ENCODE data around the gene FBXL17. TPM values are rescaled to one million over a fixed set of nuclear protein-coding genes. Genes with fewer than 3 reads are reported as not detected.

Gene FBXL17
- total and polyA plus RNA-seq, 2 donors (not counting 1 experiment from before 2014, with no cell fraction given): 7.3 to 40.3 TPM

- Histone ChIP-seq H3K36me3 (replicated peaks in 1 of 2; ENCODE audit: control extremely low read depth in 1 of 2, control insufficient read depth in 1 of 2, extremely low read depth in 1 of 2, insufficient read depth in 2 of 2, low read length in 1 of 2) (no peaks in the 10 kb centered on the region), H3K79me2 (ENCODE audit: control insufficient read depth, insufficient read depth, low read length) (no peaks in the 10 kb centered on the region), H3K9ac (ENCODE audit: low read length) (no peak overlapping the region), H3K4me2 (replicated peaks; ENCODE audit: low read depth, low read length, poor library complexity, severe bottlenecking) (no peak overlapping the region), H3K4me3 (ENCODE audit: control extremely low read depth in 1 of 5, extremely low read depth in 1 of 5, insufficient read depth in 1 of 5, low read depth in 2 of 5, low read length in 4 of 5) (no peak overlapping the region), H3K4me1 (ENCODE audit: control insufficient read depth in 2 of 2, insufficient read depth in 2 of 2, low read length in 2 of 2) (no peaks in the 10 kb centered on the region), H2AFZ (ENCODE audit: insufficient read depth, low read depth, low read length, poor library complexity, severe bottlenecking) (no peak overlapping the region), H3K27ac (ENCODE audit: low read length in 2 of 2) (no peak overlapping the region), H4K20me1 (ENCODE audit: control insufficient read depth, insufficient read depth, low read length, poor library complexity, severe bottlenecking) (no peaks in the 10 kb centered on the region), H3K9me3 (ENCODE audit: control extremely low read depth in 1 of 3, control insufficient read depth in 2 of 3, insufficient read depth in 1 of 3, low read length in 2 of 3) (no peaks in the 10 kb centered on the region), H3K27me3 (replicated peaks in 1 of 4; ENCODE audit: control extremely low read depth in 1 of 4, control insufficient read depth in 3 of 4, insufficient read depth in 4 of 4, low read length in 3 of 4) (no peaks in the 10 kb centered on the region)
- no peak for DNase-seq
- H3K4me3 Mint-ChIP-seq: no peak overlapping the region
- H3K27ac Mint-ChIP-seq: no peak overlapping the region
- ChIA-PET CTCF (no interaction called here), POLR2A (no interaction called here)
- intact Hi-C loops (cut with micrococcal nuclease): no loop called here
- no peaks in the 10 kb centered on the region for H3K27me3 Mint-ChIP-seq
- no peak for ATAC-seq (ENCODE audit: low read depth)
- 92% methylated on average over 2 of the region's 3 CpGs for WGBS (ENCODE audit: insufficient coverage)
- no peaks in the 10 kb centered on the region for H3K4me1 Mint-ChIP-seq
- no peaks in the 10 kb centered on the region for H3K9me3 Mint-ChIP-seq (ENCODE audit: insufficient read depth)
- no peak for TF ChIP-seq CTCF (IDR thresholded peaks at IDR 0.05)
- no peak for TF ChIP-seq EZH2 (IDR thresholded peaks at IDR 0.05; ENCODE audit: borderline replicate concordance, insufficient read depth, low read depth, low read length, poor library complexity, severe bottlenecking)
Measured at GRCh38 chr5:107930092-107930491, 451.8 kb downstream of the FBXL17 start.

- Mint-ChIP-seq H3K27ac (no peak overlapping the region), H3K4me1 (no peaks in the 10 kb centered on the region), H3K27me3 (no peaks in the 10 kb centered on the region), H3K4me3 (no peak overlapping the region), H3K9me3 (ENCODE audit: insufficient read depth) (no peaks in the 10 kb centered on the region)
- Histone ChIP-seq H3K36me3 (replicated peaks in 1 of 2; ENCODE audit: control extremely low read depth in 1 of 2, control insufficient read depth in 1 of 2, extremely low read depth in 1 of 2, insufficient read depth in 2 of 2, low read length in 1 of 2) (no peaks in the 10 kb centered on the region), H3K79me2 (ENCODE audit: control insufficient read depth, insufficient read depth, low read length) (no peaks in the 10 kb centered on the region), H2AFZ (ENCODE audit: insufficient read depth, low read depth, low read length, poor library complexity, severe bottlenecking) (no peak overlapping the region), H3K27ac (ENCODE audit: low read length in 2 of 2) (no peak overlapping the region), H4K20me1 (ENCODE audit: control insufficient read depth, insufficient read depth, low read length, poor library complexity, severe bottlenecking) (no peaks in the 10 kb centered on the region), H3K4me1 (ENCODE audit: control insufficient read depth in 2 of 2, insufficient read depth in 2 of 2, low read length in 2 of 2) (no peaks in the 10 kb centered on the region), H3K27me3 (replicated peaks in 1 of 4; ENCODE audit: control extremely low read depth in 1 of 4, control insufficient read depth in 3 of 4, insufficient read depth in 4 of 4, low read length in 3 of 4) (no peaks in the 10 kb centered on the region), H3K9me3 (ENCODE audit: control extremely low read depth in 1 of 3, control insufficient read depth in 2 of 3, insufficient read depth in 1 of 3, low read length in 2 of 3) (no peaks in the 10 kb centered on the region), H3K4me2 (replicated peaks; ENCODE audit: low read depth, low read length, poor library complexity, severe bottlenecking) (no peak overlapping the region), H3K9ac (ENCODE audit: low read length) (no peak overlapping the region), H3K4me3 (ENCODE audit: control extremely low read depth in 1 of 5, extremely low read depth in 1 of 5, insufficient read depth in 1 of 5, low read depth in 2 of 5, low read length in 4 of 5) (no peak overlapping the region)
- DNase-seq (no peak), ATAC-seq (ENCODE audit: low read depth) (no peak)
- no peak for TF ChIP-seq EZH2 (IDR thresholded peaks at IDR 0.05; ENCODE audit: borderline replicate concordance, insufficient read depth, low read depth, low read length, poor library complexity, severe bottlenecking)
- no peak for TF ChIP-seq CTCF (IDR thresholded peaks at IDR 0.05)
- intact Hi-C loops (cut with micrococcal nuclease): no loop called here
- CTCF ChIA-PET: no interaction called here
- POLR2A ChIA-PET: no interaction called here
Measured at GRCh38 chr5:107929080-107929479, 452.8 kb downstream of the FBXL17 start.
